GM10248 (cell line): ENCODE measurements around the gene CAMTA1.

Experiments used
- CTCF ChIA-PET: fragments of 300-600 bp; sonication (Branson Sonifier 250); formaldehyde crosslinking; extraction: SDS; loops from one replicate; lab custom pipeline; 2021; ENCODE audit warnings: antibody characterized with exemption; lab: Yijun Ruan, JAX
- POLR2A ChIA-PET: fragments of 350-650 bp; sonication (Branson Sonifier 250); formaldehyde crosslinking; extraction: SDS; loops from one replicate; lab custom pipeline; 2020; ENCODE audit warnings: antibody characterized with exemption; lab: Yijun Ruan, JAX
- DNase-seq: peaks from one replicate; pipeline ENCODE4 v3.0.0; 2012; ENCODE audit errors: extremely low spot score
- TF ChIP-seq, protein P1 (sequence below): IDR thresholded peaks from 2 replicates; pipeline ENCODE4 v1.5.1; 2012; ENCODE audit warnings: mild to moderate bottlenecking, low read depth; ENCODE audit errors: extremely low read depth, missing control alignments, control extremely low read depth

Gene CAMTA1

DNA sequence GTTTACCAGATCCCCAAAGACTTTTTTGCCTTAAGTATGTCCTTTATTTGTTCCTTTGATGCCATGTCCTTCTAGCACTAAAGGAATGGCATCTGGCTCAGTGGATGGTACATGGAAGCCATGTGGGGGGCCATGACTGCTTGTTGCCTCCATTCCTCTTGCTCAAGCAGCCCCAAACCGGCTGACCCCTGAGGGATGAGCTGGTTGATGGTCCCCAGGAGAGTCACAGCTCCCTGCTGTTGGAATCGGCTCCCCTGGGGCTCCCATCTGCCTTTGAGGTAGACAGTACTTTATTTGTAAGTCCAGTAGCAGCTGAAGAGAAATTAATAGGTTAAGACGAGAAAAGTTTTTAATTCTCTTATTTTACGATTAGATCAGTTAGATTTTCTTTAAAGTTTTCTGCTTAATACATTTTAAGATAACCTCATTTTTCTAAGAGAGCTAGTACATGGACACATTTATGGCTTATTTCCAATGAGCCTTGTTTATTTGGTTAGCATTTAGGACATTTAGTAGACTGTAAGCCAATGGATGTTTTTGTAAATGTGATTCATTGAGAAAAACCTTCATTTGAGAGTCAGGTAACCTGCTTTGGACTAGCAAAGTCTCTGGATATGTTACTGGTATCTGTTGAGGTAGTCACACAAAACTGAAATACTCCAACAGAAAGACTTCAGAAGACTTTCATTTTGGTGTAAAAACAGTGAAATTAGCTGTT is 88.2 kb downstream of the CAMTA1 start:
- CTCF ChIA-PET: interaction anchor here (2.4 to 3.0 kb wide), 2 partner anchors 11 to 16 kb away, joined by 11 to 13 read pairs; no protein-coding TSS in a partner anchor
- POLR2A ChIA-PET: no interaction called here
- TF ChIP-seq, protein P1, sequence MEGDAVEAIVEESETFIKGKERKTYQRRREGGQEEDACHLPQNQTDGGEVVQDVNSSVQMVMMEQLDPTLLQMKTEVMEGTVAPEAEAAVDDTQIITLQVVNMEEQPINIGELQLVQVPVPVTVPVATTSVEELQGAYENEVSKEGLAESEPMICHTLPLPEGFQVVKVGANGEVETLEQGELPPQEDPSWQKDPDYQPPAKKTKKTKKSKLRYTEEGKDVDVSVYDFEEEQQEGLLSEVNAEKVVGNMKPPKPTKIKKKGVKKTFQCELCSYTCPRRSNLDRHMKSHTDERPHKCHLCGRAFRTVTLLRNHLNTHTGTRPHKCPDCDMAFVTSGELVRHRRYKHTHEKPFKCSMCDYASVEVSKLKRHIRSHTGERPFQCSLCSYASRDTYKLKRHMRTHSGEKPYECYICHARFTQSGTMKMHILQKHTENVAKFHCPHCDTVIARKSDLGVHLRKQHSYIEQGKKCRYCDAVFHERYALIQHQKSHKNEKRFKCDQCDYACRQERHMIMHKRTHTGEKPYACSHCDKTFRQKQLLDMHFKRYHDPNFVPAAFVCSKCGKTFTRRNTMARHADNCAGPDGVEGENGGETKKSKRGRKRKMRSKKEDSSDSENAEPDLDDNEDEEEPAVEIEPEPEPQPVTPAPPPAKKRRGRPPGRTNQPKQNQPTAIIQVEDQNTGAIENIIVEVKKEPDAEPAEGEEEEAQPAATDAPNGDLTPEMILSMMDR: no peak
- no peak for DNase-seq

- ChIA-PET POLR2A (no interaction called here), CTCF (interaction anchor here (1.3 to 3.0 kb wide), 3 partner anchors 9 to 16 kb away, joined by 3 to 11 read pairs (median 7); no protein-coding TSS in a partner anchor)
- TF ChIP-seq, protein P1: no peak
- no peak for DNase-seq
Observed at GRCh38 chr1:6874298-6874697, 89.0 kb downstream of the CAMTA1 start.

GRCh38 chr1:6880951-6881690 is 95.9 kb downstream of the CAMTA1 start:
- POLR2A ChIA-PET: no interaction called here
- TF ChIP-seq, protein P1: no peak
- DNase-seq: no peak
- CTCF ChIA-PET: interaction anchor here (1.4 kb wide), 1 partner anchor 10 kb away, joined by 6 read pairs; no protein-coding TSS in a partner anchor

GRCh38 chr1:6882414-6882813 is 97.2 kb downstream of the CAMTA1 start:
- CTCF ChIA-PET: interaction anchor here (1.4 to 2.0 kb wide), 2 partner anchors 9 to 12 kb away, joined by 5 to 6 read pairs; no protein-coding TSS in a partner anchor

DNA sequence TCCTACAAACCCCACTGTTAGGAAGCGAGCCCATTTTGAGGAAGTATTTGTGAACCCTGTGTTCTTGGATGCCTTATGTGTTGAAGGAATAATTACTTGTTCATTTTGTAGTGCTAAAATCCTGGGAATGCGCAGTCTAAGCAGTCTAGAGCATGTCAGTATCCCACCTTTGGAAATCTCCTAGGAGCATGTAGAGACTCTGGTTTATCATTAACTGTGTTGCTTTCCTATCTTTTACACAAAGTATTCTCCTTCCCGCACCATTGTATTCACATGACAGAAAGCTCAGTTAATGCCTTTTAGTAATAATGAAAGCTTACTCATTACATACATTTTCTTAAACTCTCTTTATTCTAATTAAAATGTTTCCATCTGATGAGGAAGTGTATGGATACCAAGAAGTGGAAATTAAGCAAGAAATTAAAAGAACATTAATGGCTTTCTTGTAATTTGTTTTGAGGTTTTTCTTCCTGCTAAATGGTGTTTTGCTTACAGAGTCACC is 99.4 kb downstream of the CAMTA1 start:
- ChIA-PET POLR2A (no interaction called here), CTCF (interaction anchor here (0.7 to 1.2 kb wide), 2 partner anchors 12 to 89 kb away, joined by 3 read pairs; no protein-coding TSS in a partner anchor)
- DNase-seq: no peak
- TF ChIP-seq, protein P1: no peak

More at GRCh38 chr1:6882414-6882813, 97.2 kb downstream of the CAMTA1 start:
- DNase-seq: no peak
- TF ChIP-seq, protein P1: no peak
- POLR2A ChIA-PET: no interaction called here

DNA sequence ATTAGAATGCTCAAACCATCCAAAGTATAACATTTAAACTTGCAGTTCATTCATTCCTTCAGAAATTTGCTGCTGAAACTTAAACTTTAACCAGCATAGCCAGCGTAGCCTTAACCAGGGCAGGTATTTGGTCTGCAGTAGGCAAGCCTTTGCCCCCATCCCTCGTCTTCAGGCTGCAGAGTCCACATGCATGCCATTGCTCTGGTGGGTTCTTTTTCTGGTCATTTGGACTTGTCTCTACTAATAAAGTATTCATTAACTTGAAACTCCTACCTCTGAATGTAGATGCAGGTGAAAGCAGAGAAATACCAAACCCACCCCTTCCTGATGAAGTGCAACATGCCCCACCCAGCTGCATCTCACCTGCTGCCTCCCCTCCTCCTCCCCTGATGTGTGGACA is 100.2 kb downstream of the CAMTA1 start:
- CTCF ChIA-PET: interaction anchor here (0.7 to 1.2 kb wide), 2 partner anchors 11 to 90 kb away, joined by 3 read pairs; no protein-coding TSS in a partner anchor
- POLR2A ChIA-PET: no interaction called here
- no peak for DNase-seq
- TF ChIP-seq, protein P1: no peak
